ENCODE measurements around the gene CTSV.
"Not testable (repeated sequence)": the region's sequence is repeated elsewhere in the genome, so short reads cannot be mapped to it uniquely, and the experiment has no call there.

Gene CTSV

DNA sequence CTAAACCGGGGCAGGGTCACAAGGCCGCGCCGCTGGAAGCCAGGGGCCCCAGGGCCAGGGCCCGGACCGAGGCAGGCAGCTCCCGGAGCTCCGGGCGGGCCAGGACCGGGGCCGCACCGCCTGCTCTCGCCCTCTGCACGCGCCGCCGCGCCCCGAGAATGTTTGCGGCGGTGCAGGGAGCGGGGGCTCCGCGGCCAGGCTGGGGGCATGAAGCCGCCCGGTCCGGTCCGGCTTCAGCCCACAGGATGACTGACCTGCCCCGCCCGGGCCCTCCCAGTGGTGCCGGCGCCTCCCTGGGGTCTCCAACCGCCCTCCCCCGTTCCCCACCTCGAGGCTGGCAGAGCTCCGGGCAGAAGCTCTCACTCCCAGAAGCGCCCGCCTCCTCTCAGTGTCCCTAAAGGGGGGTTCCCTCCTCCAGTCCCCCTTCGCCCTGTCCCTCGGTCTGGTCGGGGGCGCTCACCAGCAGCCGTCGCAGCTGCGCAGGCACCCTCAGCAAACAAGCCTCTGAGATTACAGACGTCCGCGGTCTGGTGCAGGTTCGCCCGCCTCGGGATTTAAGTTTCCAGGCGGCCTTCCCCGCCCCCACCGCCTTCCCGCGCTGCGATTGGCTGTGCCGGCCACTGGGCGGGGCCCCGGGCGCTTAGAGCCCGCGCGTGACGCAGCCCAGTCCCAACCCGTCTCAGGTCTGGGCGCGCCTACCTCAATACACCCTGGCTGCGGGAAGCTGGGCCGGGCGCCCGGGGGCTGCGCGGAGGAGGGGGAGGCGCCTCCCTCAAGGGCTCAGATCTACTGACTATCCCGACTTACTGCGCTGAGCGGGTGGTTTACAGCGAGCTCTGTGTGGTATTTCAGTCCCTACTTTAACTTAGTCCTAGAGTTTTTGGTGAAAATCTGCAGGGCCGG lies at the start of gene CTSV:
CTSV (minus strand) TSS at position 532 of the 903 bp plus-strand sequence. CDS start 1,099 bp downstream, outside the sequence.
- peak; percentile 85 for DNase-seq (ENCODE audit: low read depth)

- DNase-seq (ENCODE audit: low read depth) = not testable (repeated sequence)
Measured at GRCh38 chr9:97087668-97088215, 48.8 kb upstream of the CTSV start.

GRCh38 chr9:97084562-97084991 lies 45.6 kb upstream of the CTSV start:
- not testable (repeated sequence) for DNase-seq (ENCODE audit: low read depth)

DNA sequence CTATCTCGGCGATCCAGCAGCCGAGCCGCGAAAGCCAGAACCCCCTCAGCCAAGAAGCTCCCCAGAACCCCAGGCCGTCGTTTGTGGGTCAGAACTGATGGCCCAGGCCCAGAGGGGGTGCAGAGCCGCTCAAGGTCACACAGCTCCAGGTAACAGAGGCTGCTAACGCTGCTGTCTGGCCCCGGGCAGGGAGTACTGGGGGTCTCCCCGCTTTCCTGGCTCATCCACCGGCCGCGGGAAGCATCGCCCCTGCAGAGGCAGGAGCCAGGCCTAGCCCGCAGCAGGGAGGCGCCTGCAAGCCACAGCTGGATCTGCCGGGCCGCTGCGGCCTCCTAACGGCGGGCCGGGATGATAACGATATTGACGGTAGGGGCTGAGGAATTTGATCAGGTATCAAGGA lies 39.4 kb upstream of the CTSV start:
- no peak for DNase-seq (ENCODE audit: low read depth)

- no peak for DNase-seq (ENCODE audit: low read depth)
Measured at GRCh38 chr9:97077452-97078295, 38.7 kb upstream of the CTSV start.

DNA sequence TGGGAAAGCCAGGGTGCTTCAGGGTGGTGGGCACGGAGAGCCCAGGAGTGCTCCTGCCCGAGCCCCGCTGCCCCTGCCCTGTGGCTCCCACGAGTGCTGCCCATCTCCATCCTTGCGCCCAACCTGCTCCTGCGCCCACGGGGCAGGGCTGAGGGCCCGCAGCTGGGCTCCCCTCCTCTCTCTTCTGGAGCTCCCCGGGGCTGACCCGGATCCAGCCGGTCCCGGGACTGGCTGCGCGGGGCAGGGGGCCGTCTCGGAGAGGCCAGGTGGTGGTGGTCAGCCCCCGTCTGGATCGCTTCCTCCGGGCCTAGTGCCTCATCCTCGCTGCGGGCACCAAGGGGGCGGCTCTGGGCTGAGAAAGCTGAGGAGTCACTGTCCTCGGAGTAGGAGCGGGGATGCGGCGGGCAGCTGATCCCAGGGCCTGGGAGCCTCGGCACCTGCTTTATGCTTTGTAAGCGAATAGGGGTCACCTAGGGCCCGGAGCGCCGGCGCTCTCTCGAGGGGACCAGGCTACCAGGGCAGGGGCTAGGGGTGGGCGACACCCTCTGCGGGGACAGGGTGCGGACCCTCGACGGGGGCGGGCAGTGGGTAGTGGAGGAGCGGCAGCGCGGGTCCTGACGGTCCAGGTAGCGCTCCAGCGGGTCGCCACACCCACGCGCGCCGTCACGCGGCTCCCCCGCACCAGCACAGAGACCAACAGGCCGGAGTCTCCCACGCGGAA lies 37.9 kb upstream of the CTSV start:
- not testable (repeated sequence) for DNase-seq (ENCODE audit: low read depth)

GRCh38 chr9:97076238-97076637 lies 37.3 kb upstream of the CTSV start:
- no peak for DNase-seq (ENCODE audit: low read depth)

- no peak for DNase-seq (ENCODE audit: low read depth)
Measured at GRCh38 chr9:97075289-97075985, 36.5 kb upstream of the CTSV start.

- DNase-seq (ENCODE audit: low read depth) = no peak
Measured at GRCh38 chr9:97073506-97073905, 34.6 kb upstream of the CTSV start.

DNA sequence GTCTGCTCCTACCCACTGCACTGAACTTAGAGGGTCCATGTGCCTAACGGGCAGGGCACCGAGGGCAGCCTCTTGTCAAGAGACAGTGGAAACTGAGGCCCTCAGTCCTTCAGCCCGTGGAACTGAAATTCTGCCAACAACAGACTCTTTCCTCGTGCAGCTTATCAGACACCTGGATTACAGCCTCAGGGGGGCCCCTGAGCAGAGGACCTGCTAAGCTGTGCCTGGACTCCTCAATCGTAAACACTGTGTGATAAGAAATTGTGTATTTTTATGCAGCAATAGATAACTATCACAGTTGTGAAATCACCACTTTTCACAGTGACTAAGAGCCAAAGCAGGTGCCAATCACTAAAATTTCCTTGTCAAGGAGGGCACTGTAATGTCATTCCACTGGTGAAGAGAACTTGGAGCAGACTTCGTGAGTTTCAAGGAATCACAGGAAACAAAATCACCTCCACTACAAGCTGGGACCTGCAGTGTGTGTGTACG lies 33.4 kb upstream of the CTSV start:
- DNase-seq (ENCODE audit: low read depth) = no peak

- DNase-seq (ENCODE audit: low read depth) = not testable (repeated sequence)
Measured at GRCh38 chr9:97070325-97070724, 31.4 kb upstream of the CTSV start.

DNA sequence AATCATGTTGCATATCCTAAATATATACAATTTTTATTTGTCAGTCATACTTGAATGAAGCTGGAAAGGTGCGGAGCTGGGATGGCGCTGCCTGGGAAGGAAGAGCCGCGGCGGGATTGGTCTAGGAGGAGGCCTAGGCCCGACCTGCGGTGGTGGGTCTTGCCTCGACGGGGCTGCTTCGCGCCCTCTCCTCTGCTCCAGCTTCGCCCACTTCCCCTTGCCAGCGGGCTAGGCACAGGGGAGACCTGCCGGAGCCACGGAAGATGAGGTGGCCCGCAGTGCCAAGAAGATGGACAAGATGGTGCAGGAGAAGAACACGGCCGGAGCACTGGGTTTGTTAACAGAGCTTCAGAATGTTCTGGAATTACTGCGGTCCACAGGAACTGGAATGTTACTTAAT lies 28.5 kb upstream of the CTSV start:
- no peak for DNase-seq (ENCODE audit: low read depth)

GRCh38 chr9:97064176-97064575 lies 25.2 kb upstream of the CTSV start:
- no peak for DNase-seq (ENCODE audit: low read depth)

DNA sequence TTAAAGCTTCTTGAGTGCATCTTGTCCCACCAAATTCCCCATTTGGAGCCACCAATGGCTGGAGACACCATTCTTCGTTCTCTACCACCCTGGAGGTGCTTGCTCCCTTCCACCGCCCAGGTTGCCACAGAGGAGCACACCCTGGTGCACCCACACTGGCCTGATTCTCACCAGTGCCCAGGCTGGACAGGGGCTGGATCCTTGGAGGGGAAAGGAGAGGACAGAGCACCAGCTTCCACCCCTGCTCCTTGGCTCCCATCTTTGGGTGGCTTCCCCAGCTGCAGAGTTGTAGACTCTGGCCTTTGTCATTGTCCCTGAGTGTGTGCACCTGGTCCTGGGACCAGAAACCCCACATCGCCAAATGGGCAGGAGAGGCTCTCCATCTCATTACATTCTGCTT lies 21.9 kb upstream of the CTSV start:
- no peak for DNase-seq (ENCODE audit: low read depth)

- no peak for DNase-seq (ENCODE audit: low read depth)
Measured at GRCh38 chr9:97059626-97060025, 20.7 kb upstream of the CTSV start.

DNA sequence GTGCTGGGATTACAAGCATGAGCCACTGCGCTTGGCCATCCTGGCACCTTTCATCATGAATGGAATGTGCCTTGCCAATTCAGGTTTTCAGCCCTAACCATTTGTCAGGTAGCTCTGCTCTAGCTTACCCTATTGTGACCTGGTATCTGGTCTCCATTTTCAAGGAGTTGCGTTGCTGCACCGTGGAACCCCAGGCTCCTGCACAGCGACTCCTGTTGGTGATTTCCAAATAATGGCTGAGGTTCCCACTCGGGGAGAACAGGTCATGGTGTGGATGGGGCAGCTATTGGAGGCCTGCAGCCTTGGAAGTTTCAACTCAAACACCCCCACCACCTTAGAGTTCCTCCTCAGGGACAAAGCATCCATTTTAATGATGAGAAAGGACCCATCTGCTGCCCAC lies 18.7 kb upstream of the CTSV start:
- DNase-seq (ENCODE audit: low read depth) = no peak

DNA sequence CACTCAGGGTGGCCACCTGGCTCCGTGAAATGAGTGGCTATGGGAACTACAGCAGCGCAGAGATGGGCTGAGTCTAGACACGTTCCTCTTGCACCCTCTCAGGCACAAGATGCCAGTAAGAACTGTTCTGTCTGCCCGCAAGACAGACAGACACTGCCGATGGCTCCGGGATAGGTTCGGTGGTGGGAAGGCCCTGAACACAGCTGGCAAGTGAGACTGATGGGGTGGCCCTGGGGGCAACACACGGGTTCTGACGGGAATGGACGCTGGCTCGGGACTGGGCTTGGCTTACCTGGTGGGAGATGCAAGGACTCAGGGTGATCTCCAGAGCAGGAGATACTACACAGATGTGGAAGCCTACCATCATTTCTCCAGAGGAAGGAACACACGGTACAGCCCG lies 16.9 kb upstream of the CTSV start:
- DNase-seq (ENCODE audit: low read depth) = not testable (repeated sequence)

GRCh38 chr9:97053717-97054116 lies 14.8 kb upstream of the CTSV start:
- no peak for DNase-seq (ENCODE audit: low read depth)

GRCh38 chr9:97052735-97053134 lies 13.8 kb upstream of the CTSV start:
- DNase-seq (ENCODE audit: low read depth) = no peak

DNA sequence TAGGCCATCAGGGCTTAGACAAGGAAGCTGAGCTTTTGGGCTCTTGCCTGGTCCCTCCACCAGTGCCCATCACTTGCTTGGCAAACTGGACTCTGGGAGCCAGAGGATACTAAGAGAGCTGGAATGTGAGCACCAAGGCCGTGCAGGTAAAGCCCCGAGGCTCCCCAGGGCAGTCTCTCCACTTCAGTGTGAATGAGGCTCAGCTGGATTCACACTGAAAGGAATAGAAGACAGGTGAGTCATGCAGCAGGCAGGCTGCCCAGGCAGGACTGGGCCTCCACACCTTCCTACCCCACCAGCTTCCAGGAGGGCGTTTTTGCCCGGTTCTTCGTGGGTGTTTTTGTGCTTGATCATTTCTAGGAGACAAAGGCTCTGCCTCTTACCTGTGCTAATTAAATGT lies 7.3 kb upstream of the CTSV start:
- no peak for DNase-seq (ENCODE audit: low read depth)

DNA sequence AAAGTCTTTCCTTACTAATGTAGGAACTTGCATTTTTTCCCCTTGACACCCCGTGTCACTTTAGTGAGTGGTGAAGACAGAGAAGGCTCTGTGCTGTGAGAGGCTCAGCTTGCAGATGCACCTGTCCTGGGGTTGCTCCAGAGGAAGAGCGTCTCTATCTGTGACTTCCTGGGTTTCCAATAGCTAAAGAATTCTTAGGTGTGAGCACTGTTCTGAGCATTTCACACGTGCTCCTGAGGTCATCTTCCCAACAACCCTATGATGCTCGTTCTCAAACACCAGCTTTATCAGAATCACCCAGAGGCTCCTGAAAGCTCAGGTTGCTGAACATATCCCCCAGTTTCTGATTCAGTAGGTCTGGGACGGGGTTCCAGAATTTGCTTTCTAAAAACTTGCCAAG lies 6.4 kb upstream of the CTSV start:
- DNase-seq (ENCODE audit: low read depth) = no peak

All from activated T-cell treated with anti-CD3 and anti-CD28 coated beads for 48 hours (primary cell).